H1 (cell line): ENCODE measurements around the gene CD69. TPM values are rescaled to one million over a fixed set of nuclear protein-coding genes. Genes with fewer than 3 reads are reported as not detected.

Experiments used
- CTCF ChIA-PET: fragments of 300-600 bp; sonication (Branson Sonifier 250); formaldehyde crosslinking; loops from one replicate; lab custom pipeline; 2021; ENCODE audit not compliant: partially characterized antibody; lab: Charles Lee
- POLR2A ChIA-PET: fragments of 300-600 bp; sonication (Branson Sonifier 250); formaldehyde crosslinking; loops from one replicate; lab custom pipeline; 2021; ENCODE audit warnings: inconsistent platforms; ENCODE audit not compliant: partially characterized antibody; lab: Charles Lee
- DNase-seq, 2 experiments: peaks; one replicate each; pipeline versions ENCODE4 v3.0.0 to v3.0.0-alpha.2; 2010 to 2022; ENCODE audit warnings: low spot score in 2 of 2, low read depth in 1 of 2, mixed read lengths in 1 of 2
- FAIRE-seq: peaks from 2 replicates; lab custom pipeline; 2011; peaks lifted over from hg19 to GRCh38; lab: Jason Lieb, UNC
- H2AFZ ChIP-seq: 2 replicates; pipeline ENCODE4 v1.8.1; 2012; ENCODE audit warnings: low read length, inconsistent platforms
- H2AK5ac ChIP-seq: 2 replicates; pipeline ENCODE4 v1.6.1; 2013; ENCODE audit warnings: low read depth, low read length
- H2BK120ac ChIP-seq: replicated peaks from 2 replicates; pipeline ENCODE3; 2013; ENCODE audit warnings: low read depth, low read length, inconsistent platforms
- H2BK12ac ChIP-seq: 2 replicates; pipeline ENCODE4 v1.6.1; 2013; ENCODE audit warnings: low read depth, low read length
- H2BK15ac ChIP-seq: 2 replicates; pipeline ENCODE4 v1.6.1; 2013; ENCODE audit warnings: low read length
- H2BK20ac ChIP-seq: 2 replicates; pipeline ENCODE4 v1.6.1; 2013; ENCODE audit warnings: low read length
- H2BK5ac ChIP-seq: 2 replicates; pipeline ENCODE4 v1.6.1; 2013; ENCODE audit warnings: low read depth, low read length
- H3K14ac ChIP-seq: 2 replicates; pipeline ENCODE4 v1.6.1; 2013; ENCODE audit warnings: inconsistent platforms; ENCODE audit not compliant: insufficient read length
- H3K18ac ChIP-seq: 2 replicates; pipeline ENCODE4 v1.6.1; 2013; ENCODE audit warnings: low read length; ENCODE audit errors: extremely low read depth
- H3K23ac ChIP-seq: 2 replicates; pipeline ENCODE4 v1.6.1; 2013; ENCODE audit warnings: inconsistent platforms; ENCODE audit not compliant: insufficient read length
- H3K23me2 ChIP-seq: 2 replicates; pipeline ENCODE4 v1.6.1; 2013; ENCODE audit warnings: low read depth, low read length
- H3K27ac ChIP-seq: 2 replicates; pipeline ENCODE4 v1.6.1; 2011; ENCODE audit warnings: low read depth, low read length, inconsistent platforms
- H3K27me3 ChIP-seq, 4 experiments: replicated peaks in 1 of 4; 1 replicate in 1 of 4; 2 replicates in 3 of 4; pipeline versions ENCODE4 v1.6.1 to v1.8.1; 2011 to 2013; ENCODE audit warnings: low read length in 3 of 4, mild to moderate bottlenecking in 3 of 4, inconsistent platforms in 2 of 4, mixed read lengths in 2 of 4, moderate library complexity in 1 of 4; ENCODE audit not compliant: control insufficient read depth in 3 of 4, insufficient read depth in 3 of 4; ENCODE audit errors: extremely low read depth in 1 of 4
- H3K36me3 ChIP-seq, 4 experiments: 2 replicates each; pipeline versions ENCODE4 v1.6.1 to v1.8.1; 2011 to 2013; ENCODE audit warnings: mild to moderate bottlenecking in 4 of 4, low read length in 3 of 4, moderate library complexity in 2 of 4, control low read depth in 1 of 4, inconsistent platforms in 1 of 4; ENCODE audit not compliant: insufficient read depth in 4 of 4, control insufficient read depth in 2 of 4
- H3K4ac ChIP-seq: replicated peaks from 2 replicates; pipeline ENCODE3; 2013; ENCODE audit warnings: low read length, low read depth, mixed read lengths, inconsistent platforms; ENCODE audit not compliant: insufficient read length
- H3K4me1 ChIP-seq, 4 experiments: replicated peaks in 1 of 4; 1 replicate in 1 of 4; 2 replicates in 3 of 4; pipeline versions ENCODE4 v1.6.1 to v1.8.1; 2011 to 2013; ENCODE audit warnings: low read length in 3 of 4, inconsistent platforms in 2 of 4, mixed read lengths in 1 of 4; ENCODE audit not compliant: insufficient read depth in 4 of 4, control insufficient read depth in 3 of 4
- H3K4me2 ChIP-seq, 2 experiments: 2 replicates each; pipeline versions ENCODE4 v1.6.1 to v1.8.1; 2011 to 2013; ENCODE audit warnings: low read depth in 2 of 2, low read length in 2 of 2, control low read depth in 1 of 2, inconsistent platforms in 1 of 2, mild to moderate bottlenecking in 1 of 2; ENCODE audit not compliant: insufficient read depth in 1 of 2
- H3K4me3 ChIP-seq, 4 experiments: fragments of 200-600, 300-600 bp in 1 of 4; sonication (generic), shearing (Covaris generic), sonication (Bioruptor Twin) in 1 of 4; 2 replicates each; pipeline versions ENCODE4 v1.5.1 to v1.8.1; 2011 to 2016; ENCODE audit warnings: low read length in 4 of 4, low read depth in 3 of 4, control low read depth in 2 of 4, inconsistent platforms in 2 of 4, mild to moderate bottlenecking in 2 of 4, mixed read lengths in 1 of 4, moderate library complexity in 1 of 4; ENCODE audit not compliant: insufficient read depth in 2 of 4; ENCODE audit errors: extremely low read depth in 1 of 4
- H3K56ac ChIP-seq: replicated peaks from 2 replicates; pipeline ENCODE3; 2013; ENCODE audit warnings: low read depth, mild to moderate bottlenecking, mixed read lengths, low read length, inconsistent platforms; ENCODE audit not compliant: insufficient read length
- H3K79me1 ChIP-seq: 2 replicates; pipeline ENCODE4 v1.6.1; 2013; ENCODE audit warnings: low read depth, low read length, control low read depth
- H3K79me2 ChIP-seq, 2 experiments: 2 replicates each; pipeline versions ENCODE4 v1.6.1 to v1.8.1; 2012 to 2013; ENCODE audit warnings: low read length in 2 of 2, mild to moderate bottlenecking in 2 of 2, inconsistent platforms in 1 of 2; ENCODE audit not compliant: insufficient read depth in 2 of 2, control insufficient read depth in 1 of 2
- H3K9ac ChIP-seq, 4 experiments: replicated peaks in 1 of 4; 1 replicate in 1 of 4; 2 replicates in 3 of 4; pipeline versions ENCODE4 v1.6.1 to v1.8.1; 2011 to 2013; ENCODE audit warnings: low read depth in 3 of 4, low read length in 3 of 4, control low read depth in 2 of 4, mild to moderate bottlenecking in 2 of 4, moderate library complexity in 2 of 4, inconsistent platforms in 1 of 4; ENCODE audit errors: extremely low read depth in 1 of 4
- H3K9me3 ChIP-seq, 2 experiments: 2 replicates each; pipeline versions ENCODE4 v1.6.1 to v1.8.1; 2012 to 2013; ENCODE audit warnings: mild to moderate bottlenecking in 2 of 2, moderate library complexity in 2 of 2, control low read depth in 1 of 2, inconsistent platforms in 1 of 2, low read depth in 1 of 2, low read length in 1 of 2, mixed read lengths in 1 of 2; ENCODE audit not compliant: insufficient read depth in 2 of 2
- H4K20me1 ChIP-seq, 2 experiments: replicated peaks in 1 of 2; 2 replicates each; pipeline versions ENCODE3 to v1.8.1; 2011 to 2013; ENCODE audit warnings: inconsistent platforms in 2 of 2, low read length in 2 of 2, mild to moderate bottlenecking in 1 of 2; ENCODE audit not compliant: insufficient read depth in 2 of 2, control insufficient read depth in 1 of 2
- H4K5ac ChIP-seq: 2 replicates; pipeline ENCODE4 v1.6.1; 2013; ENCODE audit warnings: low read length, low read depth, mixed read lengths, inconsistent platforms; ENCODE audit not compliant: insufficient read length
- H4K8ac ChIP-seq: 2 replicates; pipeline ENCODE4 v1.8.0; 2013; ENCODE audit warnings: mild to moderate bottlenecking, moderate library complexity, low read length, inconsistent platforms; ENCODE audit not compliant: insufficient read depth; ENCODE audit errors: extremely low read depth
- H4K91ac ChIP-seq: replicated peaks from 2 replicates; pipeline ENCODE3; 2013; ENCODE audit warnings: low read length, mixed read lengths, inconsistent platforms; ENCODE audit not compliant: insufficient read length
- CHD1 ChIP-seq: IDR thresholded peaks from 2 replicates; pipeline ENCODE4 v1.6.1; 2012; ENCODE audit warnings: low read depth, low read length, improper control_type of control experiment
- EP300 ChIP-seq, 2 experiments: IDR thresholded peaks; 1 replicate in 1 of 2; 2 replicates in 1 of 2; pipeline ENCODE4 v1.6.1; 2011 to 2012; ENCODE audit warnings: low read depth in 2 of 2, low read length in 2 of 2, mild to moderate bottlenecking in 2 of 2, borderline replicate concordance in 1 of 2, inconsistent platforms in 1 of 2, moderate library complexity in 1 of 2
- GABPA ChIP-seq: IDR thresholded peaks from 2 replicates; pipeline ENCODE4 v1.6.1; 2011; ENCODE audit warnings: mild to moderate bottlenecking, low read length, moderate library complexity, borderline replicate concordance; ENCODE audit not compliant: insufficient read depth
- NANOG ChIP-seq: IDR thresholded peaks from 2 replicates; pipeline ENCODE4 v1.6.1; 2011; ENCODE audit warnings: low read length, low read depth, mild to moderate bottlenecking, inconsistent platforms; ENCODE audit not compliant: insufficient read depth, poor library complexity, severe bottlenecking
- POU5F1 ChIP-seq: IDR thresholded peaks from 2 replicates; pipeline ENCODE4 v1.6.1; 2011; ENCODE audit warnings: low read depth, mild to moderate bottlenecking, low read length, moderate library complexity
- RFX5 ChIP-seq: IDR thresholded peaks from 2 replicates; pipeline ENCODE4 v1.6.1; 2011; ENCODE audit warnings: low read depth, low read length, improper control_type of control experiment, borderline replicate concordance
- SIN3A ChIP-seq, 2 experiments: IDR thresholded peaks in 1 of 2; conservative IDR thresholded peaks in 1 of 2; 2 replicates each; pipeline ENCODE4 v1.6.1; 2011 to 2012; ENCODE audit warnings: low read length in 2 of 2, improper control_type of control experiment in 1 of 2, low read depth in 1 of 2, mild to moderate bottlenecking in 1 of 2
- TCF12 ChIP-seq: IDR thresholded peaks from 2 replicates; pipeline ENCODE4 v1.6.1; 2011; ENCODE audit warnings: low read depth, mild to moderate bottlenecking, low read length
- WGBS, 2 experiments: shearing (Covaris generic) in 1 of 2; methylation state at CpG; one replicate each; pipeline versions ENCODE4 v1.1.6 to v1.1.7; 2013 to 2015; ENCODE audit warnings: low lambda C conversion rate in 2 of 2, mixed read lengths in 2 of 2, inconsistent platforms in 1 of 2, low coverage in 1 of 2, missing lambda C conversion rate in 1 of 2; ENCODE audit not compliant: insufficient replicate concordance in 2 of 2, insufficient coverage in 1 of 2, insufficient read length in 1 of 2; ENCODE audit errors: extremely low coverage in 1 of 2, missing lambda C conversion rate in 1 of 2; 5-methylcytosine and 5-hydroxymethylcytosine counted together
- long read RNA-seq, 2 experiments: library from RNA in 1 of 2; library from capped mRNA in 1 of 2; stranded (forward); transcript quantifications; one replicate each; pipeline ENCODE4 v2.0.0, GENCODE V29; 2021; ENCODE audit warnings: inconsistent platforms in 1 of 2
- polyA minus RNA-seq, 3 experiments: library from RNA; depleted of rRNA, polyadenylated mRNA; stranded (reverse); fragments of >200 nt; gene quantifications; 1 replicate in 2 of 3; 2 replicates in 1 of 3; pipeline ENCODE4 v1.2.3, GENCODE V29; 2011
- polyA plus RNA-seq, 7 experiments: library from polyadenylated mRNA; depleted of rRNA in 3 of 7; stranded (reverse) in 5 of 7; unstranded in 2 of 7; fragments of >200 nt in 5 of 7; fragments of 200-250 nt in 2 of 7; gene quantifications; 1 replicate in 5 of 7; 2 replicates in 1 of 7; 4 replicates in 1 of 7; pipeline versions ENCODE4 v1.2.1 to v1.2.3, GENCODE V29; 2011 to 2013; ENCODE audit warnings: missing spikeins in 2 of 7, mixed read lengths in 2 of 7
- total RNA-seq: library from RNA; stranded (reverse); fragmentation: NEBNext Ultra II Directional; extraction: Animal tissue kit (Norgen Biotek cat#: 25700); gene quantifications from 2 replicates; pipeline ENCODE4 v1.2.1, GENCODE V29; 2021
- TF ChIP-seq, protein P1 (sequence below): IDR thresholded peaks from 2 replicates; pipeline ENCODE4 v1.6.1; 2011; ENCODE audit warnings: low read depth, mild to moderate bottlenecking, low read length; ENCODE audit not compliant: insufficient read depth

CD69 gene
- total RNA-seq = not detected in 2 replicates
- not detected in 2 replicates for polyA plus RNA-seq (2011; rRNA removed)
- polyA plus RNA-seq (2011; cell fraction: cytosol; rRNA removed) = not detected
- not detected for polyA plus RNA-seq (2011; cell fraction: nucleus; rRNA removed)
- polyA plus RNA-seq (2012, experiment 1 of 2) = not detected in 4 replicates
- polyA plus RNA-seq (2012, experiment 2 of 2) = not detected
- polyA plus RNA-seq (2013, experiment 1 of 2) = not detected
- polyA plus RNA-seq (2013, experiment 2 of 2) = not detected
- polyA minus RNA-seq (2011; rRNA and poly(A)+ RNA removed) = not detected in 2 replicates
- polyA minus RNA-seq (2011; cell fraction: cytosol; rRNA and poly(A)+ RNA removed) = not detected
- polyA minus RNA-seq (2011; cell fraction: nucleus; rRNA and poly(A)+ RNA removed) = not detected
- long read RNA-seq, experiment 1 = 0 reads
- long read RNA-seq, experiment 2 = 0 reads

DNA sequence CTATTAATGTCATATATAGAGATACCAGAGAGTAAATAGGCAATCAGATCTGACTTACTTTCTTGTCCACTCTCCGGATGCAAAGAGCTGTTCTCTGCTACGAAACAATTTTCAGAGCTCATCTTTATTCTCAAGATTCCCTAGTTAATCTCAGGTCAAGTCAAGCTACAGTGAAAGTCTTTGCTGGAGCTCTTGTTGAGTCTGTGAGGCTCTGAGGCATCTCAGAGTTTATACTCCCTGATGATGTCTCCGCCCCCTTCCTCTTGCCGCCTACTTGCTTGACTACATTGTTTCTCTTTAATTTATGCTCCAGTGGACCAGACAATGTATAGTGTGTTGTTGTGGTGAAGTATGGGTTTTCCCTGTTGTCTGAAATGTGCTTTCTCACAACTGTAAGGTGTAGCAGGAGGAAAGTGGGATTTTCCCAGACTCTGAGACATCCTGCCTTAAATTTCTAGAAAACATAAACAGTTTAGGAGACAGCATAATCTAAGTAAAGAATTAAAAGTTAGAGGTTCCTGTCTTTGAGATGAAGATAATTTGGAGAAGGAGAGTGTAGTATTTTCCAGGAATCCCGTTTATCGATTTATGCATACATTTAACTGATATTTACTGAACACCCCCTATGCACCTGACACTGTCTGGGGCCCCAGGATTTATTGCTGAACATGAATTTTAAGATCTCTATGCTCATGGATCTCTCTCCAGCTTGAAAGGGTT, at the start of gene CD69:
CD69 (minus strand) TSS at position 203 of the 720 bp plus-strand sequence; CDS start at position 122, 81 bp downstream.
- H3K27ac ChIP-seq = no peak within 1 kb of the TSS
- no peaks in the 10 kb centered on the region for H4K20me1 ChIP-seq
- H2BK12ac ChIP-seq = no peak within 1 kb of the TSS
- H3K4ac ChIP-seq = no peak within 1 kb of the TSS
- no peak within 1 kb of the TSS for H3K4me2 ChIP-seq
- no peak within 1 kb of the TSS for H2AK5ac ChIP-seq
- H3K18ac ChIP-seq = no peak within 1 kb of the TSS
- H3K14ac ChIP-seq = no peak within 1 kb of the TSS
- no peaks in the 10 kb centered on the region for H3K36me3 ChIP-seq
- WGBS, 2 experiments = 80% methylated on average over 6 of the region's 6 CpGs; no CpG with 5 or more reads in 1 of the 2 experiments
- H3K23ac ChIP-seq = no peak within 1 kb of the TSS
- CTCF ChIA-PET = interaction anchor here (0.9 to 3.8 kb wide), 7 partner anchors 9 to 36 kb away, joined by 3 to 21 read pairs (median 4); no protein-coding TSS in a partner anchor
- no peak within 1 kb of the TSS for H4K91ac ChIP-seq
- H2AFZ ChIP-seq = no peak within 1 kb of the TSS
- H3K4me1 ChIP-seq = peaks cover 0 to 4% (median 0%) of the 10 kb centered on the region in 4 experiments; a peak in 1 of 7 replicates
- no peak within 1 kb of the TSS; a peak in 1 of 7 replicates for H3K9ac ChIP-seq
- POLR2A ChIA-PET = no interaction called here
- no peaks in the 10 kb centered on the region for H3K23me2 ChIP-seq
- no peak within 1 kb of the TSS for H4K8ac ChIP-seq
- H3K4me3 ChIP-seq = no peak within 1 kb of the TSS
- H3K79me1 ChIP-seq = no peaks in the 10 kb centered on the region
- H4K5ac ChIP-seq = no peak within 1 kb of the TSS
- H2BK5ac ChIP-seq = no peak within 1 kb of the TSS
- no peaks in the 10 kb centered on the region for H3K79me2 ChIP-seq
- DNase-seq (no peak), FAIRE-seq (no peak)
- H2BK20ac ChIP-seq = no peak within 1 kb of the TSS
- no peaks in the 10 kb centered on the region for H3K9me3 ChIP-seq
- H3K27me3 ChIP-seq = no peaks in the 10 kb centered on the region
- H2BK15ac ChIP-seq = no peak within 1 kb of the TSS
- H2BK120ac ChIP-seq = no peak within 1 kb of the TSS
- H3K56ac ChIP-seq = peak within 1 kb of the TSS; percentile 47
- TF ChIP-seq EP300 (IDR thresholded peaks at IDR 0.05; ENCODE audit: borderline replicate concordance in 1 of 2, low read depth in 2 of 2, low read length in 2 of 2) (no peak), CHD1 (no peak), RFX5 (no peak), GABPA (no peak), TCF12 (no peak), SIN3A (conservative IDR thresholded peaks at IDR 0.05 in 1 of 2, IDR thresholded peaks at IDR 0.05 in 1 of 2; ENCODE audit: low read depth in 1 of 2, low read length in 2 of 2) (no peak), NANOG (no peak), POU5F1 (no peak)
- TF ChIP-seq, protein P1, sequence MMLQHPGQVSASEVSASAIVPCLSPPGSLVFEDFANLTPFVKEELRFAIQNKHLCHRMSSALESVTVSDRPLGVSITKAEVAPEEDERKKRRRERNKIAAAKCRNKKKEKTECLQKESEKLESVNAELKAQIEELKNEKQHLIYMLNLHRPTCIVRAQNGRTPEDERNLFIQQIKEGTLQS = no peak
